ENCODE measurements around the gene PRKAG1.

Gene PRKAG1

GRCh38 chr12:48980389-48980952 is 38.1 kb downstream of the PRKAG1 start:
- DNase-seq = no peak

DNA sequence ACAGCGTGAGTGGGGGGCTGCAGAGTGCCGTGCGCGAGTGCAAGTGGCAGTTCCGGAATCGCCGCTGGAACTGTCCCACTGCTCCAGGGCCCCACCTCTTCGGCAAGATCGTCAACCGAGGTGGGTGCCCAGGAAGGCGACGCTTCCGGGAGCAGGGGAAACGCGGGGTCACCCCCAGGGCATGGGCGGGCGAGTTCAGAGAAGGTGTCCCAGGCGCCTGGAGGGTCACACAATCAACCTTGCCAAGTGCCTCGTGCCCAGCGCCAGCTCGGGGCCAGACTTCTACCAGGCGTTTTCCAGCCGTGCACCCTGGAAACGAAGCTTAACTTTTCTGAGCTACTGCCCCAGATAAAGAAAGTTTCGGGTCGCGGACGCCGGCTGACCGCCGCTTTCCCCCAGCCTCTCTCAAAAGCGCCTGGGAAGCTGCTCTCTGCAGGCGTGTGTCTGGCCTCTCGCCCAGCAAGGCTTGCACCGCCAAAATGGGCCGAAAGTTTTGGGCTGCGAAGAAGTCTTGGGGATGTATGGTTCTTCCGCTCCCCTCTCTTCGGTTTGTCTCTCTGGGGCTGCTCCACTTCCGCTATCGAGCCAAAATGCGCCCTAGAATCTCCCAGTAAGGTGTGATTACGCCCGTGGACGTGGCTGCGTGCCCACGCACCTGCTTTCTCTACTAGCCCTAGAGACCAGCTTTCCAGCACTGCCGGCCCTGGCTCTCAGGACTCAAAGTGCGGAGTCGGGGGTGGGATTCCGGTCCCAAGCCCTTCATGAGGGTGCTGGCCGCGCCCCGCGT is 38.8 kb downstream of the PRKAG1 start:
- DNase-seq = no peak

- DNase-seq = no peak
Observed at GRCh38 chr12:48978741-48979601, 39.6 kb downstream of the PRKAG1 start.

GRCh38 chr12:48978291-48978740 is 40.3 kb downstream of the PRKAG1 start, which contains the start of gene WNT1:
TSS of gene WNT1 (plus strand) at chr12:48978322. CDS start at chr12:48978651, 329 bp downstream.
- no peak for DNase-seq

GRCh38 chr12:48977290-48978281 is 41.0 kb downstream of the PRKAG1 start:
- DNase-seq = no peak

DNA sequence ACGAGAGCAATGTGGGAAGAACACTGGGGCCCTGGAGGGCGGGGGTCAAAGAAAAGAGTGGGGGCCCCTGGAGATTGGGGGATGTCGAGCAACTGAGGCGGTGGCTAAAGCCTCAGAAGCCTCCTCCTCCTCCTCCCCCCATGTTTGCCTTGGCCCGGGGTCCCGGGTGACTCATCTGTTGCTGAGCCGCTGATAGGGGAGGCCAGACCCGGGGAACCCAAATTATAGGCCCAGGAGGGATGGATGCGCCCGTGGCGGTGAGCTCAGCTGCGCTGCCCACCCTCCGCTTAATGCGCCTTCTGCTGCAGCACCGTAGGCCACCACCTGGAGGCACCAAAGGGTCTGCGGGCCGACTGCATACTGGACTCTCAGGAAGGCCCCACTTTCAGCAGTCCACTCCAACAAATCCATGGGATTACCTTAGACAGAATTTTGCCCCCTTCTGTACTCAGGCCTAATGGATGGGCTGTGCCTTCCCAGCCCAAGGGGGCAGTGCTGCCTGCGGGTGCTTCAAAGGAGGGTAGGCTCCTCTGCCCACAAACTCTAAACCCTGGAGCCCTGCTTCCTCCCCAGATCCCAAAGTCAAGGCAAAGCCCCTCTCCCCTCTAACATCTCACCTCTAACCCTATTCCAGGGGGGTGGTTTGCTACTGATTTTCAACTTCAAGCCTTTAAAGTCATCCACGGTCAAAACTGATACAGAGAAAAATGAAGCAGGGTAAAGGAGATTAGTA is 44.5 kb downstream of the PRKAG1 start:
- DNase-seq = no peak

DNA sequence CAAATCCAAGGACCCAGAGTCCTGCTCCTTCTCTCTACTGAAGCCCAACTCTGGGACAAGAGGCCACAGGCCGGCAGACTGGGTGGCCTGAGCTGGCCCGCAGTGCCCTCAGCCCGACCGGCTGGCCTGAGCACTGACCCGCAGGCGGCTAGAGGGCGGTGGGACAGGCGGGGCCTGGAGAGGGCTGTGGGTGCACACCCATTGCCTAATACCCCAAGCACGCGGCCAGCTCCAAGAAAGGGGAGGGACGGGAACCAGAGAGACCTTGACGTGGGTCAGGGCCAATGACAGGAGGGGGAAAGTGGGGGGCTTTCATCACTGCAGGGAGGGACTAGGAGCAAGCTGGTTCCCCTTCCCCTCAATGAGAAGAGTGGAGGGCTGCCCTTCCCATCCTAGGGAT is 45.0 kb downstream of the PRKAG1 start:
- no peak for DNase-seq

DNA sequence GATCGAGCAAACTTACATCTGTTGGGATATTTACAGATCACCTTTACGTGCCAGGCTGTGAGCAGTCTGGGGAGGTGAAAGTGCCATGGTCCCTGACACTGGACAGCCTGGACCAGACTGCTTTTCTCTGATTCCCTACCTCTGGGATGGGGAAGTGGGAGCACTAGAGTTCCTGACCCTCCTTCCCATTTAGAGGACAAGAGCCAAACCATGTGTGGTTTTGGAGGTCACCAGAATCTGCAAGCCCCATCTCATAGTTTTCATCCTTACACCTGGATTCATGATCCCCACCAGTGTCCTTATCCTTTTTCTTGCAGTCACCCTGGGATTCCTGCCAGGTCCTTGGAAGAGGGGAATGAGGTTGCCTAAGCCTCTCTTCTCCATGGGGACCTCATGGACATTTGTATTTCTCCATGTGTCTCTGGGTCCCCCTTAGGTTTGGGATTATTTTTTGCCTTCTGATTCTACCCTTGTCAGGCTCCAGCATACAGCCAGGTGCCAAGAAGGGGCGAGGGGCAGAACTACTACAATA is 45.6 kb downstream of the PRKAG1 start:
- no peak for DNase-seq

DNA sequence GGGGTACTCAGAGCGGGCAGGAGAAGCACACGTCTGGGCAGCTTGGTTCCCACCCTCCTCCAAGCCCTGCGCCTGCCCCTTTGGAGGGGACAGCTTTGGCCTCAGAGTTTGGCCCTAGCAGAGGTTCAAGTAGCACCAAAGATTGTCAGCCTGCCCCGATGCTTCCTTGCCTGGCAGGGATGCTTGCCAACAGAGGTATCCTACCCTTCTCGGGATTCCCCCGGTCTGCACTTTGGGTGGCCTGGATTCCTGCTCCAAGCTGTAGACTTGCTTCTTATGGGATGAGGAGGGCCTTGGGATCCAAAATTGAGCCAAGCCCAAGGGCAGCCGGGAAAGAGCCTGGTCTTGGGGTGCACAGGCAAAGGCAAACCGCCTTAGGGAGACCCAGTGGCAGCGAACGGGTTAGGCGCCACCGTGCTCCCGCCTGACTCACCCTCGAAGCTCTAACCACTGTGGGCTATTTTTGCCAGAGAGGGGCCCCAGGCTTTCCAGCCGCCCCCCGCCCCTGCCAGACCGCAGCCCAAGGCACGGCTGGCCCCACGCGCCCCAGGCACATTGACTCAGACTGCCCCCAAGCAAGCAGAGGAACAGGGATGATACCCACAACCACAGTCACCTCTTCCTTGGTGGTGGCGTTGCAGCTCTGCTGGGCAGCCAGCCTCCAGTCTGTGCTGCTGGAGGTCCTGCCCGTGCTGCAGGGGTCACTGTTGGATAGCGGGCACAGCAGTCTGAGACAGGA is 46.2 kb downstream of the PRKAG1 start:
- no peak for DNase-seq

- DNase-seq = no peak
Observed at GRCh38 chr12:48970702-48971334, 47.8 kb downstream of the PRKAG1 start.

DNA sequence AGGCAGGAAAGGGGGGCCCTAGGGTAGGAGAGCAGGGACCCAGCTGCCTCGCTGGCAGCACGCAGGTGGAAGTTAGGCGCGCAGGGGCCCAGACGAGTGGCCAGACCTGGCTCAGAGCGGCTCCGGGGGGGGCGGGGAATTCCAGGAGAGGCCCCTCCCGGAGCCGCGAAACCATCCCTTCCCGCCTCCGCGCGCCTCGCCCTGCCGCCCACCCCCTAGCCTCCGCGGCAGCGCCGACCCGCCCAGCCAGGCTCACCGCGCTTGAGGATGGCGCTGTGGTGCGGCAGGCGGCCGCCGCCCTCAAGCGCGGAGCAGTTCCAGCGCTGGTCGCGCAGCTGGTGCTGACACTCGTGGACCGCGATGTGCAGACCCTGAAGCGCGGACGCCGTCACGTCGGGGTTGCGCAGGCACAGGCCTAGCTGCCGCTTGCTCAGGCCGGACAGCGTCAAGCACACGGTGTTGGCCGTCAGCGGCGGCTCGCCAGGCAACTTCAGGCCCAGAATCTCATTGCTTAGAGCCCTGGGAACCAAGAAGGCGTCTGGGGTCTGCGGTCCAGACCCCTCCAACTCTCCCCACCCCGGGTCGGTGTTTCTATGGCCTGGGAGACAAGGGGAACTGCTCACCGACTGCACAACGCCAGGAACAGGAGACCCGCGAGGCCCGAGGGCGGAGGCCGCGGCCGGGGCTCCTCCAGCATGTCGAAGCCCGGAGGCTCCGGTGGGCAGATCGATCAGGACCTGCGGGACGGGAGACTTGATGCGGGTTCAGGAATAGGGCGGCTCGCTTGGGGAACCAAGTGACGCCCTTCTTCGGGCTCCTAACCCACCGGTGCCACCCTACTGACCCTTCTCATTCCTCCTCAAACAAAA is 48.5 kb downstream of the PRKAG1 start:
- no peak for DNase-seq

GRCh38 chr12:48969160-48969771 is 49.3 kb downstream of the PRKAG1 start:
- no peak for DNase-seq

DNA sequence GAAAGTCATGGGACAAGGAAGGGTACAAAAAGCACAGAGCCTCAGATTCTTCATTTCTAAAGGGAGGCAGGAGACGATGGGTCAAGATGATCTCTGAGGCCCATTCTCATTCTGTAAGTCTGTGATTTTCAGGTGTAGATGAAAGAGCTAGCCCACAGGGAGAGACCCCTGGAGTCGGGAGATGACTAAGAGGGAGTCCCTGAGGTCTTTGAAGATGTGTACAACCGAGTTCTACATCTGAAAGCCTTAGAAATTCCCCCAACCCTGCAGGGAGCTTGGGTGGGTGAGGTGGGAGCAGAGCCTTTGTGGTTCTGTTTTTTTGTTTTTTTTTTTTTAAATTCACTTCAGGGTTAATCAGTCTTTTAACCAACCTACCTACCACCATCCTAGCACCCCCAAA is 50.1 kb downstream of the PRKAG1 start:
- no peak for DNase-seq

- no peak for DNase-seq
Observed at GRCh38 chr12:48967991-48968390, 50.6 kb downstream of the PRKAG1 start.

DNA sequence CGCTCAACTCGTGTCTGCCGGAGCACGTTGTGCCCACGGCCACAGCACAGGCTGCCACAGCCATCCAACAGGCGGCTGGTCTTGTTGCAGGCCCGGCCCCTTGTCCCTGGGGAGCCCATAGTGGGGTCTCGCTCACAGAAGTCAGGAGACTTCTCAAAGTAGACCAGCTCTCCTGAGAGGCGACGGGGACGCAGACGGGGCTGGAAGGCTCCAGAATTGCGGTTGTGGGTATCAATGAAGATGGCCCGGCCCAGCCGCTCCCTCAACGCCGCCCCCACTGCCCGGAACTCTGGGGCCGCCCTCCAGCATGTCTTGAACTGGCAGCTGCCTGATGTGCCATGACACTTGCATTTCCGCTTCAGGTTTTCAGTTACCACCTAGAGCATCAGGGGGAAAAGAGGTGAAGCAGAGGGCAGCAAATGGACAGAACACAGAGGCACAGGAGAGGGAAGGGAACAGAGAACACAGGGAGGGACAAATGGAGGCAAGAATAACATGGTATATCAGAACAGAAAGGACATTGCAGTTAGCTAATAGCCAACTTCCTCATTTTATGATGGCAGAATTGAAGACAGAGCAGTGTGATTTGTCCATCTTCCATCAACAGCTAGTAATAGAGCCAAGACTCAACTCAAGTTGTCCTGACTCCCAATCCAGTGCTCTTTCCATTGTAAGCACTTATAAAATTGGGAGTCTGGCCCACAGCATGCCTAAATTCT is 52.2 kb downstream of the PRKAG1 start:
- DNase-seq = no peak

DNA sequence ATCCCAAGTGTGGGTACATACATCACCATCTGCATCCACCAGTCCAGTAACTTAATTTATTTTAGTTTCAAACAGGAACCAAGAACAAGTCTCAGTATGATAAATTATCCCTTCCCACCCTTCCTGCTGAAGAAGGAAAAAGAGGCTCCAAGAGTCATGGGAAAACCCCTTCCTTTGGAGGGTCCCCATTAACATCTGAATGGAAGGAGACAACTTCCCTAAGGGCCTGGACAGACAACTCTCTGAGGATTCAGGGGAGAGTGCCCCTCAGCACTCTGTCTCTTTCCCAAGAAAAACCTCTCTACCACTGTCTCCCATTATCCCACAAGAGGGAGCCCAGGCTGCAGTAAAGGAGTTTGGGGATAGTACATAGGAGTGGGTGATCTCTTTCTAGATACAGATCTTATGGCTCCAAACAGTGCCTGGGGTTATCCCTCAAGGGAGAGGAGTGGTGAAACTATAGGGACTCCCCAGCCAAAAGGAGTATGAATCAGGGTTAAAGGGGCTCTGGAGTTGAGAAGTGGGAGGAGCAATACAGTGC is 53.2 kb downstream of the PRKAG1 start:
- DNase-seq = no peak

DNA sequence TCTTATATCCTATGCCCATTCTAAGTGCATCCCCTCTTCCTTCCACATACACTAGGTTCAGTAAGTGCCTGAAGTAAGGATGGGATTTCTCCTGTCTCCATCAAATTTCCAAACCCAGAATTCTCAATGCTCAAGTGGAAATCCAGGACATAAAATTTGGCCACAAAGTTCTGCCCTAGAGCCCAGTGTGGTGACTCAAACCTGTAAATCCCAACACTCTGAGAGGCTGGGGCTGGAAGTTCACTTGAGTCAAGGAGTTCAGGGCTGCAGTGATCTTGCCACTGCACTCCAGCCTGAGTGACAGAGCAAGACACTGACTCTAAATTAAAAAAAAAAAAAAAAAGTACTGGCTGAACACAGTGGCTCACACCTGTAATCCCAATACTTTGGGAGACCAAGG is 56.8 kb downstream of the PRKAG1 start:
- DNase-seq = no peak

DNA sequence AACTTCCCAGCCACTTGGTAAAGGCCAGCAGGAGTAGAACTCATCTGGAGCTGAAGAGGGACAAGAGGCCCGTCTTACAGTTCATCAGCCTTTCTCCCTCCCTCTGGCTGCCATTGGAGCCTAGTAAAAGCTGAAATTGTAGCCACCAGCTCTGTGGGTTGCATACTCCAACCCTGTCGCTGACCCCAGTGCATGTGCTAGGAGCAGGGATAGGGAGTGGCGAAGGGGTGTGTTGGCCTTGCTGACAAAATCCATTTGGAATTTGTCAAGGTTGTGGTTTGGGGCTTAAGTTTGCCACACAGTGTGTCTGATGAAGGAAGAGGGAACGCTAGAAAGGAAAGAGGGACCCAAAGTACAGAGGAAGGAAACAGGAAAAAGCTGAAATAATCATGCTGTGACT is 57.2 kb downstream of the PRKAG1 start:
- no peak for DNase-seq

Measured in cortex of kidney (tissue), 1 donor.